Measurements from ENCODE around the gene OLIG1. TPM values are rescaled to one million over a fixed set of nuclear protein-coding genes. Genes with fewer than 3 reads are reported as not detected.

OLIG1 gene
- polyA plus RNA-seq, 3 donors: 20.0 to 51.0 (median 40.7) TPM

GRCh38 chr21:33040215-33040614, 29.7 kb upstream of the OLIG1 start:
- Mint-ChIP-seq H3K27ac (no peak overlapping the region), H3K36me3 (peaks cover 2% of the 10 kb centered on the region in 2 donors), H3K27me3 (ENCODE audit: low read depth in 3 of 3) (peaks cover 0 to 1% (median 0%) of the 10 kb centered on the region in 3 donors), H3K4me3 (no peak overlapping the region), H3K4me1 (peaks cover 34% of the 10 kb centered on the region), H3K9me3 (peaks cover 0 to 2% (median 0%) of the 10 kb centered on the region in 7 donors)
- Histone ChIP-seq H4K20me1 (ENCODE audit: insufficient read depth, low read length) (no peaks in the 10 kb centered on the region), H3K4me1 (ENCODE audit: control insufficient read depth in 1 of 2, insufficient read depth in 2 of 2, low read length in 2 of 2) (peaks cover 29% of the 10 kb centered on the region in 2 donors), H3K4me3 (replicated peaks in 1 of 3; ENCODE audit: low read depth in 2 of 3, low read length in 3 of 3) (no peak overlapping the region), H3K9ac (ENCODE audit: insufficient read depth, low read length, poor library complexity, severe bottlenecking) (no peak overlapping the region), H3K9me3 (replicated peaks in 1 of 2; ENCODE audit: control insufficient read depth in 1 of 2, insufficient read depth in 1 of 2, low read length in 2 of 2) (no peaks in the 10 kb centered on the region), H3K4me2 (replicated peaks; ENCODE audit: extremely low read depth, low read length, poor library complexity, severe bottlenecking) (no peak overlapping the region), H3K27me3 (ENCODE audit: control insufficient read depth in 2 of 2, insufficient read depth in 2 of 2, low read length in 2 of 2) (no peaks in the 10 kb centered on the region), H3K27ac (ENCODE audit: low read depth in 1 of 2, low read length in 2 of 2) (no peak overlapping the region), H3K36me3 (replicated peaks in 1 of 2; ENCODE audit: control insufficient read depth in 1 of 2, insufficient read depth in 2 of 2, low read length in 2 of 2) (no peaks in the 10 kb centered on the region), H2AFZ (ENCODE audit: insufficient read depth, low read depth, low read length, poor library complexity, severe bottlenecking) (no peak overlapping the region), H3K79me2 (ENCODE audit: insufficient read depth, low read length) (no peaks in the 10 kb centered on the region)
- no CpG with 5 or more reads among the region's 3 CpGs for WGBS (ENCODE audit: insufficient coverage)
- TF ChIP-seq CTCF (IDR thresholded peaks at IDR 0.05): no peak
- intact Hi-C loops (cut with micrococcal nuclease): no loop called here
- DNase-seq: no peak

DNA sequence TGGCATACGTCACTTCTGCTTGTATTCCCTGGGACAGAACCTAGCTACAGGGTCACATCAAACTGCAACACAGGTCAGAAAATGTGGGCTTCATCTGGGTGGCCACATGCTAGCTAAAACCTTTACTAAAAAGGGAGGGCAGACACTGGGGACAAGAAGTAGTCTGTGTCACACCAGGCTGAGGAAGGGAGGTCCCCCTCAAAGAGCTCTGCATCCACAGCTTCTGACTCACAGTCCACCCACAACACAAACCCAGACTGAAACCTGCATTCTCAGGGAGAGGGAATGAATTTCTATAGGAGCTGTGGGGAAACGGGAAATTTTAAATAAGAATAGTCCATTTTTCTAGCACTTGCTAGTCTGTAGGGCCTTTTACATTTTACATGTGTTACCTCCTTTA, 28.0 kb upstream of the OLIG1 start:
- peaks cover 0 to 2% (median 0%) of the 10 kb centered on the region in 3 donors for H3K27me3 Mint-ChIP-seq (ENCODE audit: low read depth in 3 of 3)
- no peak overlapping the region for H3K4me2 ChIP-seq (replicated peaks; ENCODE audit: extremely low read depth, low read length, poor library complexity, severe bottlenecking)
- no peaks in the 10 kb centered on the region for H3K9me3 ChIP-seq (replicated peaks in 1 of 2; ENCODE audit: control insufficient read depth in 1 of 2, insufficient read depth in 1 of 2, low read length in 2 of 2)
- H3K4me3 ChIP-seq (replicated peaks in 1 of 3; ENCODE audit: low read depth in 2 of 3, low read length in 3 of 3): no peak overlapping the region
- peaks cover 17% of the 10 kb centered on the region for H3K4me1 Mint-ChIP-seq
- H3K79me2 ChIP-seq (ENCODE audit: insufficient read depth, low read length): no peaks in the 10 kb centered on the region
- no peaks in the 10 kb centered on the region for H3K36me3 ChIP-seq (replicated peaks in 1 of 2; ENCODE audit: control insufficient read depth in 1 of 2, insufficient read depth in 2 of 2, low read length in 2 of 2)
- 83% methylated on average over 1 of the region's 2 CpGs for WGBS (ENCODE audit: insufficient coverage)
- no peak overlapping the region for H3K27ac ChIP-seq (ENCODE audit: low read depth in 1 of 2, low read length in 2 of 2)
- no peak overlapping the region for H3K27ac Mint-ChIP-seq
- intact Hi-C loops (cut with micrococcal nuclease): no loop called here
- H2AFZ ChIP-seq (ENCODE audit: insufficient read depth, low read depth, low read length, poor library complexity, severe bottlenecking): no peak overlapping the region
- peaks cover 0 to 2% (median 0%) of the 10 kb centered on the region in 7 donors for H3K9me3 Mint-ChIP-seq
- H3K4me3 Mint-ChIP-seq: no peak overlapping the region
- peaks cover 11% of the 10 kb centered on the region in 2 donors for H3K4me1 ChIP-seq (ENCODE audit: control insufficient read depth in 1 of 2, insufficient read depth in 2 of 2, low read length in 2 of 2)
- peak in 1 of 3 donors; percentile 40 for DNase-seq
- H3K27me3 ChIP-seq (ENCODE audit: control insufficient read depth in 2 of 2, insufficient read depth in 2 of 2, low read length in 2 of 2): no peaks in the 10 kb centered on the region
- no peak for TF ChIP-seq CTCF (IDR thresholded peaks at IDR 0.05)
- no peak overlapping the region for H3K9ac ChIP-seq (ENCODE audit: insufficient read depth, low read length, poor library complexity, severe bottlenecking)
- peaks cover 2% of the 10 kb centered on the region in 2 donors for H3K36me3 Mint-ChIP-seq
- no peaks in the 10 kb centered on the region for H4K20me1 ChIP-seq (ENCODE audit: insufficient read depth, low read length)
